H1 (cell line): ENCODE data around the gene PRDM1.

Experiments used
- CBX5 ChIP-seq: fragments of 300-800, 300-1000 bp; sonication (generic); IDR thresholded peaks from 2 replicates; pipeline ENCODE4 v1.7.1; 2016; ENCODE audit warnings: antibody characterized with exemption, low read length, low read depth
- POLR2A ChIP-seq, 2 experiments: IDR thresholded peaks; 1 replicate in 1 of 2; 2 replicates in 1 of 2; pipeline ENCODE4 v1.6.1; 2011; ENCODE audit warnings: low read depth in 2 of 2, low read length in 2 of 2, mild to moderate bottlenecking in 2 of 2; ENCODE audit errors: control extremely low read depth in 1 of 2

DNA sequence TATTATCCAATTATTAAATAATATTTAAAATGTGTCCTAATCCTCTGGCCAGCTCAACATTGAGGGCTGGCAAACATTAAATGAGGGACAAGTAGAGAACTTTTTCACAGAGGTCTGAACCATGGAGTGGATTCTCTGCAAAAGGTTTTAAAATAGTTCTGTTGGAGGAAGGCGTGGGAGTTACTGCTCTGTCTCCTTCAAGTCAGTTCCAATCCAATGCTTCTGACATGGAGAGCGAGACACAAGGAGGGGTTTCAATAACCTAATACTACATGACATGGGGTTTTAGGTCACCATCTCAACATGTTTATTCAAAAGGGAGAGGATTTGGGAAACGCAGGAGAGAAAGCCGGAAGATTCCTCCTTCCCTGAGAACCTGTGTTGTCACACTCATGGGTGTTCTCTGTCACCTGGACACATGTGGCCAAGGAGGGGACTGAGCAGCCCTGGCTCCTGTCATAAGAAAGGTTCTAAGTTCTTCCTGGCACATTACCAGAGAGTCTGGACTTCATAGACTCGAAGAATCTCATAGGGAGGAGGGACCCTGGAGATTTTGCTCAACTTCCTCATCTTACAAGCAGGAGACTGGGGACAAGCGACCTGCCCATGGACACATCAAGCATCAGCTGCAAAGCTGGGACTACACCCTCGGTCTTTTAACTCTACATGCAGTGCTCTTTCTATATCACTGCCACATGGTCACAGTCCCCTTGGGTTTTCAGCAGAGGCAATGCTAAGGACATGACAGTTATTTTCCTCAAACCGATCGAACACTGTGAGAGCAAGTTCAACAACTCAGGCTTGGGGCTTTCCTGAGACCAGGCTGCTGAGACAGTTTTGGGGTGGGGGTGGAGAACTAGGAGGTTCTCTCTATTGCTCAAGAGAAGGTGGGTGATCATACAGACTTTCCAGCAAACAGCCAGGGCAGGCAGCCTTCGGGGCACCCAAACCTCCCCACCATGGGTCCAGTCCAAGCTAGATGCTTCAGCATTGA, 38.6 kb downstream of the PRDM1 start:
- TF ChIP-seq POLR2A (IDR thresholded peaks at IDR 0.05; ENCODE audit: control extremely low read depth in 1 of 2, low read depth in 2 of 2, low read length in 2 of 2): no peak
- TF ChIP-seq CBX5: no peak
